GM12891 (cell line): ENCODE results near the gene CLCA1.
"Not testable (repeated sequence)": the region's sequence is repeated elsewhere in the genome, so short reads cannot be mapped to it uniquely, and the experiment has no call there.

ENCODE experiments used
- DNase-seq: peaks from one replicate; pipeline ENCODE4 v3.0.0; 2011; ENCODE audit warnings: low spot score; ENCODE audit not compliant: insufficient read length
- FAIRE-seq: peaks from 2 replicates; lab custom pipeline; 2011; peaks lifted over from hg19 to GRCh38; lab: Jason Lieb, UNC
- PAX5 ChIP-seq: IDR thresholded peaks from 2 replicates; pipeline ENCODE4 v1.6.1; 2011; ENCODE audit warnings: low read length, moderate library complexity, mild to moderate bottlenecking; ENCODE audit not compliant: insufficient read depth, severe bottlenecking
- POLR2A ChIP-seq: IDR thresholded peaks from 2 replicates; pipeline ENCODE4 v1.6.1; 2011; ENCODE audit warnings: low read depth, low read length, control low read depth
- POLR2AphosphoS5 ChIP-seq: IDR thresholded peaks from 2 replicates; pipeline ENCODE4 v1.6.1; 2011; ENCODE audit warnings: low read depth, low read length, control low read depth
- POU2F2 ChIP-seq: IDR thresholded peaks from 2 replicates; pipeline ENCODE4 v1.6.1; 2011; ENCODE audit warnings: low read depth, mild to moderate bottlenecking, control low read depth, low read length, moderate library complexity
- SPI1 ChIP-seq: IDR thresholded peaks from 2 replicates; pipeline ENCODE4 v1.6.1; 2011; ENCODE audit warnings: low read depth, low read length, control low read depth
- TAF1 ChIP-seq: IDR thresholded peaks from 2 replicates; pipeline ENCODE4 v1.6.1; 2011; ENCODE audit warnings: low read depth, low read length, control low read depth

CLCA1 gene

DNA sequence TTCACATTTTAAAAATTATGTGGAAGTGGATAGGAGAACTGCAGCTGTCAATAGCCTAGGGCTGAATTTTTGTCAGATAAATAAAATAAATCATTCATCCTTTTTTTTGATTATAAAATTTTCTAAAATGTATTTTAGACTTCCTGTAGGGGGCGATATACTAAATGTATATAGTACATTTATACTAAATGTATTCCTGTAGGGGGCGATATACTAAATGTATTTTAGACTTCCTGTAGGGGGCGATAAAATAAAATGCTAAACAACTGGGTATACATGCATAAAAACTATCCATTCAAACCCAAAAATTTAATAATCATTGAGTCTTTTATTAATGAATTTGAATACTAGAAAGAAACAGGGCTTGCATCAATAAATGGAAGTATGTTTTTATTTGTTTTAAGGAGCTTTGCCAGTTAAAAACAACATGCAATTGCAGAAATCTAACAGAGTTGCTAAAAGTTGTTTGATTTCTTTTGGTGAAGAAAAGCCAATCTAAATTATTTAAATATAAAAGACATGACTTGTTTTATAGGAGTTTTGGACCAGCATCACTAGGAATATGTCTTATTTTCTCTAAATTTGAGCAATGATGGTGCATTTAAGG lies 31.4 kb downstream of the CLCA1 start:
- FAIRE-seq: no peak
- no peak for DNase-seq

DNA sequence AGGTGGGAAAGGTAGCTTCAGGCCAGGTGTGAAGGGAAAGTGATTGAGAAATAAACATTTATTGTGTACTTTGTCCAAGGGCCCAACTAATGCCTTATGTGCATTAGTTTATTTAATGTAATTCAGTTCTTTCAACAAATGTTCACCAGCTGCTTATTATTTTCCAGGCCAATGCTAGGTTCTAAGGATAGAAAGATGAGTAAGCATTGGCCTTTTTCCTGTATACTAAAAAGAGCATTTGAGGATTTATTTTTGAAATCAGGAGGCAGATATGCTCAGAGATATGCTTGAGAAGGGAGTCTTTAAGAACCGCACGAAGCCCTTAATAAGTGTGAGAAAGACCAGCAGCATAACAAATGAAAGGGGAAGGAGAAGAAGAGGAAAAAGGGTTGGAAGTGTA lies 32.0 kb downstream of the CLCA1 start:
- no peak for TF ChIP-seq SPI1
- TF ChIP-seq POLR2AphosphoS5: no peak
- TF ChIP-seq POLR2A: no peak
- no peak for TF ChIP-seq POU2F2
- TF ChIP-seq PAX5: no peak
- no peak for TF ChIP-seq TAF1
- DNase-seq: no peak
- FAIRE-seq: no peak

More for the DNA sequence above, 31.4 kb downstream of the CLCA1 start:
- no peak for TF ChIP-seq POU2F2
- TF ChIP-seq PAX5: no peak
- no peak for TF ChIP-seq TAF1
- TF ChIP-seq POLR2AphosphoS5: no peak
- TF ChIP-seq POLR2A: no peak
- no peak for TF ChIP-seq SPI1

GRCh38 chr1:86502125-86502646 lies 33.5 kb downstream of the CLCA1 start:
- DNase-seq: not testable (repeated sequence)
- peak; percentile 98 for FAIRE-seq

GRCh38 chr1:86502721-86503405 lies 34.1 kb downstream of the CLCA1 start:
- no peak for FAIRE-seq
- no peak for DNase-seq
- TF ChIP-seq SPI1 (peak; percentile 57), POLR2A (no peak), TAF1 (no peak), PAX5 (no peak)

DNA sequence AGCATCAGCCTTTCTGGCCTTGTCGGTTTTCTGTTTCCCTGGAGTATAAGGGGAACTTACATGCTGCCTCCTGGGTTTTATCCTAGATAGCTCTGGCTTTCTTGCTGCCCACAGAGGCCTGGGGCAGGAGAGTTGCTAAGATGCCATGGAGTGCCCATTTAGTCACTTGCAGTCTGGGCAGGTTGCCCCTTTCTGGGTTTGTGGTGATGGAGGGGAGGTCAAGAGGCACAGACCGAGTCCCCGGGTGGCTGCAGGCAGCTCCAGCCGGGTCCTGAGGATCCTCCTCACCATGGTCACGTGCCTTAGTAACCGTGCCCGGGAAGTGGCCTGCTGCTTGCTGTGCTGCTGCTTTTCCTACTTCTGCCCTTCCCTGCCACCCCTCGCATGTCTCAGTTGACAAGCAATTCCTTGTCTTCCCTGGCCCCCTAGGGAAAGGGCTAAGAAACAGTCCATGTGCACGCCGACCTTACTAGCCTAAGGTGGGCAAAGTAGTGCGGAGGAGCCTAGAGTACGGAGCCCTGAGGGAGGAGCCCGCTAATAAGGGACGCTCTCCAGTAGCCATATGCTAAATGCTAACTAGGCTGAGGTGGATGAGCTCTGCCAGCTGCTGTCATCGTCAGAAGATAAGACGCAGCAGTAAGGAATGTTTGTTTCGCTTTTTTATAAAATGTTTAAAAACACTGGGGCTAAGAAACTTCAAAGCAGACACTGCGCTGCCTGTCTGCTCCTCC lies 34.8 kb downstream of the CLCA1 start:
- FAIRE-seq (no peak), DNase-seq (no peak)
- TF ChIP-seq POU2F2: no peak
- TF ChIP-seq PAX5: no peak
- no peak for TF ChIP-seq POLR2AphosphoS5
- no peak for TF ChIP-seq POLR2A
- no peak for TF ChIP-seq TAF1
- no peak for TF ChIP-seq SPI1

DNA sequence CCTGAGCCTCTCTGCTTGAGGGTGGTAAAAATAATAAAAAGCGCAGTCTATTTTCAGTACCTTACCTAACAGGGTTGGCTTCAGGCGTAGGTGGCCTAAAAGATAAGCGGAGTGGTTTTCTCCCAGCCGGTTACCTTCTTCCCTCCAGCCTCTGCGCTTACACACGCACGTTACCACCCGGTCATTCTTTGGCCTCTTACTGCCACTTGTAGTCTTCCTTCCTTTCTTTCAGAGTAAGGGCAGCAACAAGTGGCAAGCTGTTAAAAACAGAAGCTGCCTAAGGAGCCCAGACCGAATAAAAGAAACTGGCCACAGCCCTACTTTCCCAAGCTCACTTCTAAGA lies 35.4 kb downstream of the CLCA1 start:
- DNase-seq (no peak), FAIRE-seq (no peak)
- TF ChIP-seq POLR2A (no peak), POLR2AphosphoS5 (no peak), POU2F2 (no peak), SPI1 (no peak), PAX5 (no peak)

DNA sequence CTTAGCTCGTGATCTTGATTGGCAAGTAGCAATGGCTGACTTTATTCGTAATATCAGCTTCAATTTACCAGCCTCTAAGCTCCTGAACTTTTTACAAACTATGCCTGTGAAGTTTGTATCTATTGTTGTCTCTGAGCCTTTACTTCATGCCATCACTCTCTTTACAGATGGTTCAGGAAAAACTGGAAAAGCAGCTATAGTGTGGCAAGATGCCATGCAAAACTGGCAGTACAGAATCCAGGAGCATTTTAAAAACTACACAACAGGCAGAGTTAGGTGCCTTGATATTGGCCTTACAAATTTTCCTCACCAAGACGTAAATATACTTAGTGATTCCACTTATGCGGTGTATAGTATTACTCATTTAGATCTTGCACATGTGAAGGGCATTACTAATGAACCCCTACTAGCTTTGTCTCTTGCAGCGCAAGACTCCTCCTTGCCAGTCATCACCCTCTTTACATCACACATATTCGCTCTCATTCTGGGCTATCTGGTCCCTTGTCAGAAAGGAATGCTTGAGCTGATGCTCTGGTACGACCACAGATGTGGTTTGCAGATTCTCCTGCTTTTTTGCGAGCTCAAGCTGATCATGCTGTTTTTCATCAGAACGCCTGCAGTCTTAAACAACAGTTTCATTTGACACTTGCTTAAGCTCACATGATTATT lies 36.3 kb downstream of the CLCA1 start:
- no peak for FAIRE-seq
- TF ChIP-seq TAF1 (no peak), POLR2A (no peak), POLR2AphosphoS5 (no peak), PAX5 (no peak)
- no peak for DNase-seq

- DNase-seq (no peak), FAIRE-seq (no peak)
- no peak for TF ChIP-seq POU2F2
- TF ChIP-seq POLR2AphosphoS5: no peak
- TF ChIP-seq POLR2A: no peak
- no peak for TF ChIP-seq TAF1
- TF ChIP-seq PAX5: no peak
- no peak for TF ChIP-seq SPI1
These were observed 36.8 kb downstream of the CLCA1 start for GRCh38 chr1:86505564-86505902.

- DNase-seq (no peak), FAIRE-seq (peak; percentile 80)
- TF ChIP-seq POLR2A (no peak), TAF1 (no peak), SPI1 (no peak), POLR2AphosphoS5 (no peak), POU2F2 (no peak), PAX5 (no peak)
These were observed 39.3 kb downstream of the CLCA1 start for GRCh38 chr1:86507935-86508582.

DNA sequence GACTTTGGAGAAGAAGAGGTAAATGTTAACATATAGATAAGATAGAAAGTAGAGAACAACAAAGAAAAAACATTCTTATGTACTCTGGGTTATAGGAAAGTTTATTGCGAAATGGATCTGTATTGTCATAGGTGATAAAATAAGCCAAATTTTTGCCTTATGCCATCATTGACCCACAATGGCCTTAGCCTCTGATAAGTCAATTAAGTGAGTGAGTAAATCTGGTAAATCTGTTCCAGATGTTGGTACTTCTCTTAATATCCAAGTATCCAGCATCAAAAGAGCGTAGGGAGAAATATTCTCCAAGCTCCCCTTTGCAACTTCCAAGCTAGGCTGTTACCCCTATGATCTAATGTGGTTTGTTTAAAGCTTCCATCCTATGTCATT lies 39.8 kb downstream of the CLCA1 start:
- no peak for DNase-seq
- TF ChIP-seq POLR2A: no peak
- no peak for TF ChIP-seq POU2F2
- TF ChIP-seq POLR2AphosphoS5: no peak
- TF ChIP-seq TAF1: no peak
- no peak for TF ChIP-seq SPI1
- TF ChIP-seq PAX5: no peak
- no peak for FAIRE-seq
